ENCODE data around the gene AK3. TPM values are rescaled to one million over a fixed set of nuclear protein-coding genes. Genes with fewer than 3 reads are reported as not detected.
"Not testable (repeated sequence)": the region's sequence is repeated elsewhere in the genome, so short reads cannot be mapped to it uniquely, and the experiment has no call there.

AK3 gene
- total RNA-seq, result 69.1 and 73.6 TPM in 2 replicates
- long read RNA-seq, full-length matches to known transcripts, result 156 of 199 reads
- long read RNA-seq, partial matches to known transcripts, result 11 of 199 reads
- long read RNA-seq, other reads (novel, unspliced or antisense), result 32 of 199 reads

DNA sequence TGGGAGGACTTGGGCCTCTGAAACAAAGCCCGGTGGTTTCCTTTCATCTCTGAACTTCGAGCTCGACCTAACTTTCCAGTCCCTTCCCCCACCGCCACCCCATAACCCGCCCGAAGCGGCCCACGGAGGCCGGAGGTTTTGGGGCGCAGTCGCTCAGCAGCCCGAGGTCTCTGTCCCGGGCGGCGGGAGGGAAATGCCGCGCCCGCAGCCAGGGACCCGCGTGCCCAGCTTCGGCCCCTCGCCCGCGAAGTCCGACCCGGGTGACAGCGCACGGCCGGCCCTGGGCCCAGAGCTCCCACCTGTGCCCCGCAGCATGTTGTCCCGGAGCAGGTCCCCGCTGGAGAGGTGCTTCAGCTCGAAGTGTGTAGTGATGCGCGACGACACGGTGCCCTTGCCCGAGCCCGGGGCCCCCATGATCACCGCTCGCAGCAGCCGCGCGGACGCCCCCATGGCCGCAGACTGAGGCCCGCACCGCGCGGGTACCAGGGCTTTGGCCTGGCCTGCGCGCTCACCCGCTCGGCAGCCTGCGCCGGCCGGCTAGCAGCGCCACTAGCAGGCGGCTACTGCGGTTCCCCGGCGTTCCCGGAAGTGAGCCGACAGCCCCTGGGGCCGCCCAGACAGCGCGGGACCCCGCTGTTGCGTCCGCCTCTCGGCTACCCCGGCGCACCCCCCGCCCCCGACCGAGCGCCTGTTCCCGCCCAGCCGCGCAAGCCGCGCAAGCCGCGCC lies at the start of gene AK3:
TSS of gene AK3 (minus strand) at position 565 of the 727 bp plus-strand sequence. CDS start at position 450, 115 bp downstream.
- Mint-ChIP-seq H3K4me3 (ENCODE audit: low read depth) (peak within 1 kb of the TSS; percentile 93), H3K36me3 (ENCODE audit: insufficient read depth) (peaks cover 3% of the 10 kb centered on the region), H3K4me1 (ENCODE audit: low read depth) (peaks cover 15% of the 10 kb centered on the region), H3K27me3 (no peaks in the 10 kb centered on the region), H3K9me3 (ENCODE audit: low read depth) (no peaks in the 10 kb centered on the region), H3K27ac (peak within 1 kb of the TSS; percentile 97)
- TF ChIP-seq CTCF (IDR thresholded peaks at IDR 0.05; ENCODE audit: unreplicated experiment), result peak; percentile 41
- peak; percentile 86 for DNase-seq (ENCODE audit: low spot score, unreplicated experiment)

DNA sequence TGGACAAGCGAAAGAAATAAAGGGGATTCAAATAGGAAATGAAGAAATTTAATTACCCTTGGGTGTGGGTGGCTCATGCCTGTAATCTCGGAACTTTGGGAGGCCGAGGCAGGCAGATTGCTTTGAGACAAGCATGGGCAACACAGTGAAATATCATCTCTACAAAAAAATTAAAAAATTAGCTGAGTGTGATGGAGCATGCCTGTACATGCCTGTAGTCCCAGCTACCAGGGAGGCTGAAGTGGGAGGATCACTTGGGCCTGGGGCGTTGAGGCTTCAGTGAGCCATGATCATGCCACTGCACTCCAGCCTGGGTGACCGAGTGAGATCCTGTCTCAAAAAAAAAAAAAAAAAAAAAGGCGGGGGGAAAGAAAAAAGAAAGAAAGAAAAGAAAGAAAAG lies 47.7 kb upstream of the AK3 start:
- DNase-seq (ENCODE audit: low spot score, unreplicated experiment), result no peak
- Mint-ChIP-seq H3K9me3 (ENCODE audit: low read depth) (no peaks in the 10 kb centered on the region), H3K36me3 (ENCODE audit: insufficient read depth) (no peaks in the 10 kb centered on the region), H3K4me1 (ENCODE audit: low read depth) (peaks cover 4% of the 10 kb centered on the region), H3K27ac (no peak overlapping the region), H3K4me3 (ENCODE audit: low read depth) (no peak overlapping the region), H3K27me3 (peaks cover 10% of the 10 kb centered on the region)
- TF ChIP-seq CTCF (IDR thresholded peaks at IDR 0.05; ENCODE audit: unreplicated experiment), result no peak

GRCh38 chr9:4787876-4788275 lies 46.9 kb upstream of the AK3 start:
- no peak for TF ChIP-seq CTCF (IDR thresholded peaks at IDR 0.05; ENCODE audit: unreplicated experiment)
- peaks cover 4% of the 10 kb centered on the region for H3K4me1 Mint-ChIP-seq (ENCODE audit: low read depth)
- no peak overlapping the region for H3K27ac Mint-ChIP-seq
- H3K4me3 Mint-ChIP-seq (ENCODE audit: low read depth), result no peak overlapping the region
- DNase-seq (ENCODE audit: low spot score, unreplicated experiment), result no peak
- peaks cover 10% of the 10 kb centered on the region for H3K27me3 Mint-ChIP-seq
- no peaks in the 10 kb centered on the region for H3K36me3 Mint-ChIP-seq (ENCODE audit: insufficient read depth)
- no peaks in the 10 kb centered on the region for H3K9me3 Mint-ChIP-seq (ENCODE audit: low read depth)

- no peak overlapping the region for H3K4me3 Mint-ChIP-seq (ENCODE audit: low read depth)
- peaks cover 10% of the 10 kb centered on the region for H3K27me3 Mint-ChIP-seq
- H3K27ac Mint-ChIP-seq, result no peak overlapping the region
- H3K36me3 Mint-ChIP-seq (ENCODE audit: insufficient read depth), result no peaks in the 10 kb centered on the region
- H3K4me1 Mint-ChIP-seq (ENCODE audit: low read depth), result no peaks in the 10 kb centered on the region
- no peak for DNase-seq (ENCODE audit: low spot score, unreplicated experiment)
- H3K9me3 Mint-ChIP-seq (ENCODE audit: low read depth), result no peaks in the 10 kb centered on the region
- no peak for TF ChIP-seq CTCF (IDR thresholded peaks at IDR 0.05; ENCODE audit: unreplicated experiment)
Measured at GRCh38 chr9:4786599-4786998, 45.6 kb upstream of the AK3 start.

- no peak for TF ChIP-seq CTCF (IDR thresholded peaks at IDR 0.05; ENCODE audit: unreplicated experiment)
Measured at GRCh38 chr9:4784403-4784802, 43.4 kb upstream of the AK3 start.

DNA sequence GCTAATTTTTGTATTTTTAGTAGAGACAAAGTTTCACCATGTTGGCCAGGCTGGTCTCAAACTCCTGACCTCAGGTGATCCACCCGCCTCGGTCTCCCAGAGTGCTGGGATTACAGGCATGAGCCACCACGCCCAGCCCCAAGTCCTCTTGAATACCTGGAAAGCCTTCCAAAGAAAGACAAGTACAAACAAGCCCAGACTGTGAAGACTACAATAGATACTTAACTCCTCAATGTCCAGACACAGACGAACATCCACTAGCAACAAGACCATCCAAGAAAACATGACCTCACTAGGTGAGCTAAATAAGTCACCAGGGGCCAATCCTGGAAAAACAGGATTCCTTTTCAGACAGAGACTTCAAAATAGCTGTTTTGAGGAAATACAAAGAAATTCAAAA lies 42.2 kb upstream of the AK3 start:
- DNase-seq (ENCODE audit: low spot score, unreplicated experiment); H3K27me3 Mint-ChIP-seq; H3K4me1 Mint-ChIP-seq (ENCODE audit: low read depth); H3K4me3 Mint-ChIP-seq (ENCODE audit: low read depth); H3K36me3 Mint-ChIP-seq (ENCODE audit: insufficient read depth); H3K9me3 Mint-ChIP-seq (ENCODE audit: low read depth); H3K27ac Mint-ChIP-seq: not testable (repeated sequence)

More at GRCh38 chr9:4784403-4784802, 43.4 kb upstream of the AK3 start:
- Mint-ChIP-seq H3K27me3 (no peaks in the 10 kb centered on the region), H3K4me3 (ENCODE audit: low read depth) (no peak overlapping the region), H3K9me3 (ENCODE audit: low read depth) (no peaks in the 10 kb centered on the region), H3K4me1 (ENCODE audit: low read depth) (no peaks in the 10 kb centered on the region), H3K36me3 (ENCODE audit: insufficient read depth) (no peaks in the 10 kb centered on the region), H3K27ac (no peak overlapping the region)
- DNase-seq (ENCODE audit: low spot score, unreplicated experiment), result no peak

All from progenitor cell of endocrine pancreas (in vitro differentiated cells).